HCT116 (cell line): ENCODE results near the gene RBM20.

Experiments used
- ELF1 ChIP-seq: IDR thresholded peaks from 2 replicates; pipeline ENCODE4 v1.6.1; 2012; ENCODE audit warnings: low read depth, borderline replicate concordance
- EZH2 ChIP-seq: fragments of 200-600 bp; sonication (generic); IDR thresholded peaks from 2 replicates; pipeline ENCODE4 v1.6.1; 2017; ENCODE audit warnings: antibody characterized with exemption, mixed run types
- EZH2phosphoT487 ChIP-seq: fragments of 200-600 bp; IDR thresholded peaks from 2 replicates; pipeline ENCODE4 v1.6.1; 2018; ENCODE audit warnings: antibody characterized with exemption, borderline replicate concordance
- JUND ChIP-seq: IDR thresholded peaks from 2 replicates; pipeline ENCODE4 v1.6.1; 2012
- POLR2A ChIP-seq: IDR thresholded peaks from 2 replicates; pipeline ENCODE4 v1.7.0; 2011; ENCODE audit warnings: borderline replicate concordance; ENCODE audit not compliant: insufficient read depth, insufficient read length; ENCODE audit errors: extremely low read depth
- SIN3A ChIP-seq: IDR thresholded peaks from 2 replicates; pipeline ENCODE4 v1.6.1; 2012; ENCODE audit warnings: low read depth
- TF ChIP-seq, protein P1 (sequence below), 3 experiments: fragments of 200-600 bp in 1 of 3; sonication (generic) in 1 of 3; IDR thresholded peaks in 2 of 3; conservative IDR thresholded peaks in 1 of 3; 2 replicates each; pipeline ENCODE4 v1.5.1; 2012 to 2017; ENCODE audit warnings: low read depth in 2 of 3, low read length in 2 of 3, antibody characterized with exemption in 1 of 3, borderline replicate concordance in 1 of 3, control low read depth in 1 of 3, mild to moderate bottlenecking in 1 of 3, mixed read lengths in 1 of 3, mixed run types in 1 of 3, moderate library complexity in 1 of 3; ENCODE audit not compliant: insufficient read depth in 1 of 3

GRCh38 chr10:110820321-110820814, 176.2 kb downstream of the RBM20 start:
- TF ChIP-seq POLR2A (no peak), EZH2 (no peak), EZH2phosphoT487 (no peak), JUND (no peak), SIN3A (no peak), ELF1 (no peak)
- TF ChIP-seq, protein P1, sequence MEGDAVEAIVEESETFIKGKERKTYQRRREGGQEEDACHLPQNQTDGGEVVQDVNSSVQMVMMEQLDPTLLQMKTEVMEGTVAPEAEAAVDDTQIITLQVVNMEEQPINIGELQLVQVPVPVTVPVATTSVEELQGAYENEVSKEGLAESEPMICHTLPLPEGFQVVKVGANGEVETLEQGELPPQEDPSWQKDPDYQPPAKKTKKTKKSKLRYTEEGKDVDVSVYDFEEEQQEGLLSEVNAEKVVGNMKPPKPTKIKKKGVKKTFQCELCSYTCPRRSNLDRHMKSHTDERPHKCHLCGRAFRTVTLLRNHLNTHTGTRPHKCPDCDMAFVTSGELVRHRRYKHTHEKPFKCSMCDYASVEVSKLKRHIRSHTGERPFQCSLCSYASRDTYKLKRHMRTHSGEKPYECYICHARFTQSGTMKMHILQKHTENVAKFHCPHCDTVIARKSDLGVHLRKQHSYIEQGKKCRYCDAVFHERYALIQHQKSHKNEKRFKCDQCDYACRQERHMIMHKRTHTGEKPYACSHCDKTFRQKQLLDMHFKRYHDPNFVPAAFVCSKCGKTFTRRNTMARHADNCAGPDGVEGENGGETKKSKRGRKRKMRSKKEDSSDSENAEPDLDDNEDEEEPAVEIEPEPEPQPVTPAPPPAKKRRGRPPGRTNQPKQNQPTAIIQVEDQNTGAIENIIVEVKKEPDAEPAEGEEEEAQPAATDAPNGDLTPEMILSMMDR (IDR thresholded peaks at IDR 0.05 in 2 of 3, conservative IDR thresholded peaks at IDR 0.05 in 1 of 3; ENCODE audit: borderline replicate concordance in 1 of 3, insufficient read depth in 1 of 3, low read depth in 2 of 3, low read length in 2 of 3) = no peak
